ENCODE data around the gene ACO2.

ACO2 gene

GRCh38 chr22:41573677-41574076 lies 104.8 kb downstream of the ACO2 start:
- no peak for DNase-seq

- DNase-seq = no peak
Measured at GRCh38 chr22:41574847-41575381, 106.0 kb downstream of the ACO2 start.

GRCh38 chr22:41575533-41575932 lies 106.6 kb downstream of the ACO2 start:
- DNase-seq = no peak

DNA sequence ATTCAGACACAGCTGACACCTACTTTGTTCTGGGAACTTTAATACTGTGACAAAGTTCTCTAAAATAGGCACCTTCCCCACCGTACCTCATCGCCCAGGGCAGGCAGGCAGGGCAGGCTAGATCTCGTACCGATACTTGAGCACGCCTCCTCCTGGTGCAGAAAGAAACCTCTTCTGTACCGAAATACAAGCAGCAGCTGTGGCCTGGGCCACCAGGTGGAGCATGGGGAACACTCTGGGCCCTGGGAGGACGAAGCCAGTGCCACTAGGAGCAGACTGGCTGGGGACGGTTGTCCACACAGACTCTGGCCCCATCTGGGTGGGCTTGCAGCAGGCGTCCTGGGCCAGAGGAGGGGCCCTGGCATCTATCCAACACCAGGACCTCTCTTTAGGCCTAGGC lies 108.0 kb downstream of the ACO2 start:
- no peak for DNase-seq

- DNase-seq = no peak
Measured at GRCh38 chr22:41578114-41578513, 109.2 kb downstream of the ACO2 start.

Measured in right forelimb (tissue), 1 donor.